IMR-90 (cell line): ENCODE results near the gene TOR3A. TPM values are rescaled to one million over a fixed set of nuclear protein-coding genes. Genes with fewer than 3 reads are reported as not detected.

ENCODE experiments used
- ATAC-seq: fragments of 200-7000 bp; cut with Tn5 transposase; 2 replicates; pipeline ENCODE4 v1.9.1; 2020; ENCODE audit warnings: low read depth, mild to moderate bottlenecking, moderate library complexity
- BruUV-seq: library from RNA; stranded (reverse); fragments of 400-500 nt; replicated peaks from 2 replicates; lab custom pipeline; 2021; lab: Mats Ljungman, UMichigan
- CTCF ChIA-PET: fragments of 300-600 bp; formaldehyde crosslinking; extraction: SDS; loops from one replicate; lab custom pipeline; 2021; ENCODE audit warnings: antibody characterized with exemption; lab: Yijun Ruan, JAX
- POLR2A ChIA-PET: fragments of 300-600 bp; sonication (Branson Sonifier 250); formaldehyde crosslinking; loops from one replicate; lab custom pipeline; 2022; ENCODE audit warnings: antibody characterized with exemption; ENCODE audit not compliant: unreplicated experiment; lab: Charles Lee
- DNase-seq: peaks from one replicate; pipeline ENCODE4 v3.0.0; 2013
- H2AFZ ChIP-seq: replicated peaks from 2 replicates; pipeline ENCODE3; 2013; ENCODE audit warnings: low read length, mild to moderate bottlenecking; ENCODE audit not compliant: poor library complexity
- H2AK5ac ChIP-seq: 2 replicates; pipeline ENCODE4 v1.6.1; 2013; ENCODE audit warnings: low read depth, low read length, inconsistent platforms
- H2AK9ac ChIP-seq: replicated peaks from 2 replicates; pipeline ENCODE3; 2013; ENCODE audit warnings: mild to moderate bottlenecking, low read depth, low read length, moderate library complexity; ENCODE audit not compliant: poor library complexity
- H2BK120ac ChIP-seq: 2 replicates; pipeline ENCODE4 v1.6.1; 2013; ENCODE audit warnings: low read depth, low read length, inconsistent platforms
- H2BK15ac ChIP-seq: 3 replicates; pipeline ENCODE4 v1.6.1; 2013; ENCODE audit warnings: low read depth, low read length, inconsistent platforms
- H2BK20ac ChIP-seq: 2 replicates; pipeline ENCODE4 v1.6.1; 2013; ENCODE audit warnings: low read depth, mild to moderate bottlenecking, inconsistent platforms, low read length, moderate library complexity
- H2BK5ac ChIP-seq: 2 replicates; pipeline ENCODE4 v1.6.1; 2013; ENCODE audit warnings: mild to moderate bottlenecking, low read depth, low read length, inconsistent platforms; ENCODE audit not compliant: poor library complexity, severe bottlenecking
- H3K14ac ChIP-seq: replicated peaks from 2 replicates; pipeline ENCODE4 v1.6.1; 2013; ENCODE audit warnings: low read depth, low read length, inconsistent platforms
- H3K18ac ChIP-seq: 2 replicates; pipeline ENCODE4 v1.6.1; 2013; ENCODE audit warnings: low read depth, low read length, control low read depth
- H3K23ac ChIP-seq: 2 replicates; pipeline ENCODE4 v1.6.1; 2013; ENCODE audit warnings: low read depth, low read length, inconsistent platforms
- H3K27ac ChIP-seq: 2 replicates; pipeline ENCODE4 v1.5.1; 2013; ENCODE audit warnings: mild to moderate bottlenecking, control low read depth, low read length; ENCODE audit not compliant: insufficient read depth
- H3K27me3 ChIP-seq: 2 replicates; pipeline ENCODE4 v1.6.1; 2013; ENCODE audit warnings: low read length; ENCODE audit not compliant: control insufficient read depth, insufficient read depth
- H3K36me3 ChIP-seq: 2 replicates; pipeline ENCODE4 v1.6.1; 2013; ENCODE audit warnings: low read length, mixed read lengths; ENCODE audit not compliant: control insufficient read depth, insufficient read depth
- H3K4ac ChIP-seq: 2 replicates; pipeline ENCODE4 v1.6.1; 2013; ENCODE audit warnings: low read depth, low read length, inconsistent platforms
- H3K4me1 ChIP-seq: 2 replicates; pipeline ENCODE4 v1.6.1; 2013; ENCODE audit warnings: low read length, mixed read lengths; ENCODE audit not compliant: control insufficient read depth, insufficient read depth
- H3K4me2 ChIP-seq: 2 replicates; pipeline ENCODE4 v1.6.1; 2013; ENCODE audit warnings: low read depth, mild to moderate bottlenecking, control low read depth, low read length, moderate library complexity
- H3K4me3 ChIP-seq: 2 replicates; pipeline ENCODE4 v1.5.1; 2013; ENCODE audit warnings: low read depth, mild to moderate bottlenecking, control low read depth, low read length, moderate library complexity; ENCODE audit not compliant: insufficient read depth
- H3K56ac ChIP-seq: 2 replicates; pipeline ENCODE4 v1.6.1; 2013; ENCODE audit warnings: low read length, inconsistent platforms; ENCODE audit not compliant: insufficient read depth; ENCODE audit errors: extremely low read depth
- H3K79me1 ChIP-seq, 2 experiments: 2 replicates each; pipeline ENCODE4 v1.6.1; 2013; ENCODE audit warnings: low read length in 2 of 2, inconsistent platforms in 1 of 2, low read depth in 1 of 2
- H3K9ac ChIP-seq: 2 replicates; pipeline ENCODE4 v1.6.1; 2013; ENCODE audit warnings: low read depth, low read length, control low read depth
- H3K9me1 ChIP-seq: 2 replicates; pipeline ENCODE4 v1.6.1; 2013; ENCODE audit warnings: low read length, inconsistent platforms; ENCODE audit not compliant: insufficient read depth
- H3K9me3 ChIP-seq: 2 replicates; pipeline ENCODE4 v1.6.1; 2013; ENCODE audit warnings: low read length; ENCODE audit not compliant: control insufficient read depth, insufficient read depth
- H4K20me1 ChIP-seq: 2 replicates; pipeline ENCODE4 v1.6.1; 2013; ENCODE audit warnings: low read length, inconsistent platforms; ENCODE audit not compliant: insufficient read depth
- H4K5ac ChIP-seq: 2 replicates; pipeline ENCODE4 v1.6.1; 2013; ENCODE audit warnings: mild to moderate bottlenecking, low read depth, low read length, control low read depth
- H4K8ac ChIP-seq, 2 experiments: 2 replicates each; pipeline ENCODE4 v1.6.1; 2013; ENCODE audit warnings: low read depth in 2 of 2, low read length in 2 of 2, control low read depth in 1 of 2, inconsistent platforms in 1 of 2
- H4K91ac ChIP-seq: 2 replicates; pipeline ENCODE4 v1.6.1; 2013; ENCODE audit warnings: low read depth, low read length, inconsistent platforms; ENCODE audit not compliant: insufficient read depth
- BHLHE40 ChIP-seq: fragments of 150-350 bp; IDR thresholded peaks from 2 replicates; pipeline ENCODE4 v1.6.1; 2016; ENCODE audit warnings: mild to moderate bottlenecking, low read depth, low read length
- CEBPB ChIP-seq: IDR thresholded peaks from 2 replicates; pipeline ENCODE4 v1.6.1; 2012; ENCODE audit warnings: low read depth, low read length, improper control_type of control experiment
- CHD1 ChIP-seq: IDR thresholded peaks from 2 replicates; pipeline ENCODE4 v1.6.1; 2012; ENCODE audit warnings: low read depth, low read length, improper control_type of control experiment
- FOS ChIP-seq: fragments of 150-350 bp; IDR thresholded peaks from 2 replicates; pipeline ENCODE4 v1.6.1; 2016; ENCODE audit warnings: low read depth, low read length
- MAFK ChIP-seq: IDR thresholded peaks from 2 replicates; pipeline ENCODE4 v1.6.1; 2012; ENCODE audit warnings: low read depth, low read length, improper control_type of control experiment
- MXI1 ChIP-seq: IDR thresholded peaks from 2 replicates; pipeline ENCODE4 v1.6.1; 2012; ENCODE audit warnings: low read depth, mild to moderate bottlenecking, low read length, moderate library complexity, borderline replicate concordance
- NFE2L2 ChIP-seq: fragments of 150-350 bp; IDR thresholded peaks from 2 replicates; pipeline ENCODE4 v1.6.1; 2016; ENCODE audit warnings: low read depth, mild to moderate bottlenecking, low read length
- POLR2A ChIP-seq: IDR thresholded peaks from 2 replicates; pipeline ENCODE4 v1.6.1; 2012; ENCODE audit warnings: mild to moderate bottlenecking, low read depth, low read length
- RCOR1 ChIP-seq: IDR thresholded peaks from 2 replicates; pipeline ENCODE4 v1.6.1; 2012; ENCODE audit warnings: mild to moderate bottlenecking, low read length, improper control_type of control experiment; ENCODE audit not compliant: insufficient replicate concordance
- SMC3 ChIP-seq: fragments of 150-350 bp; IDR thresholded peaks from 2 replicates; pipeline ENCODE4 v1.6.1; 2016; ENCODE audit warnings: low read depth, mild to moderate bottlenecking, antibody characterized with exemption, low read length, moderate library complexity
- WGBS, 2 experiments: methylation state at CpG; one replicate each; pipeline versions ENCODE4 v1.1.5 to v1.1.7; 2013; ENCODE audit warnings: missing lambda C conversion rate in 2 of 2; ENCODE audit not compliant: insufficient read length in 1 of 2; ENCODE audit errors: extremely low coverage in 2 of 2; 5-methylcytosine and 5-hydroxymethylcytosine counted together
- dilution Hi-C: fragments of 300-500 bp; cut with HindIII; formaldehyde crosslinking; loops from one replicate; pipeline ENCODE4 v1.14.3; 2018; ENCODE audit warnings: low sequenced_read_pairs; ENCODE audit not compliant: unreplicated experiment
- in situ Hi-C: fragments of 300-500 bp; cut with MboI; formaldehyde crosslinking; loops from 3 replicates; pipeline ENCODE4 v1.14.3; 2019; ENCODE audit warnings: low sequenced_read_pairs, inconsistent platforms, mixed read lengths
- intact Hi-C: fragments of 100-400 bp; cut with micrococcal nuclease; formaldehyde crosslinking; loops from 2 replicates; pipeline ENCODE4 v1.10.0; 2022
- polyA plus RNA-seq, 3 experiments: library from polyadenylated mRNA; depleted of rRNA; stranded (reverse); fragments of >200 nt; gene quantifications; 2 replicates each; pipeline ENCODE4 v1.2.3, GENCODE V29; 2012; ENCODE audit warnings: low replicate concordance in 1 of 3
- total RNA-seq: library from RNA; depleted of rRNA; stranded (reverse); fragments of >200 nt; gene quantifications from 2 replicates; pipeline ENCODE4 v1.2.3, GENCODE V29; 2012
- TF ChIP-seq, protein P1 (sequence below): fragments of 150-350 bp; IDR thresholded peaks from 2 replicates; pipeline ENCODE4 v1.6.1; 2017; ENCODE audit warnings: mild to moderate bottlenecking, antibody characterized with exemption, low read length, low read depth
- TF ChIP-seq, protein P2 (sequence below): conservative IDR thresholded peaks from 2 replicates; pipeline ENCODE4 v1.5.1; 2012; ENCODE audit warnings: mild to moderate bottlenecking, low read depth, low read length, improper control_type of control experiment

Gene TOR3A
- total and polyA plus RNA-seq, 2 of the 4 experiments (the other 2 are of a cell fraction): 16.8 to 22.2 TPM

GRCh38 chr1:179055937-179056336 lies 25.9 kb upstream of the TOR3A start:
- no peaks in the 10 kb centered on the region for H3K9me3 ChIP-seq
- no peak overlapping the region for H2AFZ ChIP-seq
- no peak overlapping the region for H2BK120ac ChIP-seq
- no peak overlapping the region for H3K4me2 ChIP-seq
- in situ Hi-C loops (no loop called here), dilution Hi-C loops (no loop called here), intact Hi-C loops (no loop called here)
- H3K27me3 ChIP-seq: no peaks in the 10 kb centered on the region
- ATAC-seq (no peak), DNase-seq (no peak)
- BruUV-seq: no TSS peak
- peaks cover 5% of the 10 kb centered on the region for H3K4me1 ChIP-seq
- no peak overlapping the region for H3K18ac ChIP-seq
- TF ChIP-seq, protein P1, sequence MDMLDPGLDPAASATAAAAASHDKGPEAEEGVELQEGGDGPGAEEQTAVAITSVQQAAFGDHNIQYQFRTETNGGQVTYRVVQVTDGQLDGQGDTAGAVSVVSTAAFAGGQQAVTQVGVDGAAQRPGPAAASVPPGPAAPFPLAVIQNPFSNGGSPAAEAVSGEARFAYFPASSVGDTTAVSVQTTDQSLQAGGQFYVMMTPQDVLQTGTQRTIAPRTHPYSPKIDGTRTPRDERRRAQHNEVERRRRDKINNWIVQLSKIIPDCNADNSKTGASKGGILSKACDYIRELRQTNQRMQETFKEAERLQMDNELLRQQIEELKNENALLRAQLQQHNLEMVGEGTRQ: no peak
- TF ChIP-seq CEBPB (no peak), FOS (no peak), MXI1 (no peak), CHD1 (no peak), MAFK (no peak), BHLHE40 (no peak), POLR2A (no peak), NFE2L2 (no peak), SMC3 (no peak), RCOR1 (no peak)
- TF ChIP-seq, protein P2, sequence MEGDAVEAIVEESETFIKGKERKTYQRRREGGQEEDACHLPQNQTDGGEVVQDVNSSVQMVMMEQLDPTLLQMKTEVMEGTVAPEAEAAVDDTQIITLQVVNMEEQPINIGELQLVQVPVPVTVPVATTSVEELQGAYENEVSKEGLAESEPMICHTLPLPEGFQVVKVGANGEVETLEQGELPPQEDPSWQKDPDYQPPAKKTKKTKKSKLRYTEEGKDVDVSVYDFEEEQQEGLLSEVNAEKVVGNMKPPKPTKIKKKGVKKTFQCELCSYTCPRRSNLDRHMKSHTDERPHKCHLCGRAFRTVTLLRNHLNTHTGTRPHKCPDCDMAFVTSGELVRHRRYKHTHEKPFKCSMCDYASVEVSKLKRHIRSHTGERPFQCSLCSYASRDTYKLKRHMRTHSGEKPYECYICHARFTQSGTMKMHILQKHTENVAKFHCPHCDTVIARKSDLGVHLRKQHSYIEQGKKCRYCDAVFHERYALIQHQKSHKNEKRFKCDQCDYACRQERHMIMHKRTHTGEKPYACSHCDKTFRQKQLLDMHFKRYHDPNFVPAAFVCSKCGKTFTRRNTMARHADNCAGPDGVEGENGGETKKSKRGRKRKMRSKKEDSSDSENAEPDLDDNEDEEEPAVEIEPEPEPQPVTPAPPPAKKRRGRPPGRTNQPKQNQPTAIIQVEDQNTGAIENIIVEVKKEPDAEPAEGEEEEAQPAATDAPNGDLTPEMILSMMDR: no peak
- no peak overlapping the region for H3K4ac ChIP-seq
- no peak overlapping the region for H3K9ac ChIP-seq
- POLR2A ChIA-PET: no interaction called here
- no peaks in the 10 kb centered on the region; the same call in 1 of the 2 replicates for H3K36me3 ChIP-seq
- CTCF ChIA-PET: interaction anchor here (0.8 kb wide), 1 partner anchor 28 kb away, joined by 3 read pairs; no protein-coding TSS in a partner anchor
- H3K4me3 ChIP-seq: no peak overlapping the region
- no CpG with 5 or more reads among the region's 2 CpGs for WGBS, 2 experiments
- no peak overlapping the region for H3K56ac ChIP-seq
- H2BK5ac ChIP-seq: no peak overlapping the region
- peaks cover 12% of the 10 kb centered on the region for H3K9me1 ChIP-seq
- peaks cover 6 to 15% of the 10 kb centered on the region in 2 experiments for H3K79me1 ChIP-seq
- no peak overlapping the region for H2BK20ac ChIP-seq
- H2AK9ac ChIP-seq: no peak overlapping the region
- H2AK5ac ChIP-seq: no peak overlapping the region
- H2BK15ac ChIP-seq: no peak overlapping the region
- no peak overlapping the region for H4K91ac ChIP-seq
- H4K5ac ChIP-seq: no peak overlapping the region
- H3K27ac ChIP-seq: no peak overlapping the region
- H3K23ac ChIP-seq: no peak overlapping the region
- no peak overlapping the region for H4K8ac ChIP-seq
- H3K14ac ChIP-seq: no peak overlapping the region
- H4K20me1 ChIP-seq: no peaks in the 10 kb centered on the region
